ENCODE data around the gene ABHD6. TPM values are rescaled to one million over a fixed set of nuclear protein-coding genes. Genes with fewer than 3 reads are reported as not detected.

Gene ABHD6
- total and polyA plus RNA-seq, 7 donors, result 1.7 to 7.2 (median 5.0) TPM

GRCh38 chr3:58204720-58205119 is 32.9 kb upstream of the ABHD6 start:
- H3K4me1 ChIP-seq, result no peaks in the 10 kb centered on the region
- no peaks in the 10 kb centered on the region for H3K9me3 ChIP-seq
- intact Hi-C loops (cut with DNase I), result no loop called here
- TF ChIP-seq CTCF (IDR thresholded peaks at IDR 0.05), result no peak
- 89 to 91% (median 90%) methylated on average over 4 of the region's 4 CpGs for WGBS, 3 donors
- ATAC-seq (no peak), DNase-seq (no peak)
- no peaks in the 10 kb centered on the region for H3K27me3 ChIP-seq (ENCODE audit: insufficient read depth in 3 of 3, low read length in 2 of 3)
- no peak overlapping the region for H3K27ac ChIP-seq
- H3K36me3 ChIP-seq (ENCODE audit: insufficient read depth in 1 of 2, low read depth in 1 of 2), result no peaks in the 10 kb centered on the region
- H3K4me3 ChIP-seq, result no peak overlapping the region

- WGBS, 3 donors, result 79 to 82% (median 81%) methylated on average over 4 of the region's 4 CpGs
- no peak for DNase-seq
- no peak for ATAC-seq
- Histone ChIP-seq H3K27me3 (ENCODE audit: insufficient read depth in 3 of 3, low read length in 2 of 3) (no peaks in the 10 kb centered on the region), H3K4me1 (no peaks in the 10 kb centered on the region), H3K9me3 (no peaks in the 10 kb centered on the region), H3K27ac (no peak overlapping the region), H3K36me3 (ENCODE audit: insufficient read depth in 1 of 2, low read depth in 1 of 2) (no peaks in the 10 kb centered on the region), H3K4me3 (no peak overlapping the region)
- intact Hi-C loops (cut with DNase I), result no loop called here
- TF ChIP-seq CTCF (IDR thresholded peaks at IDR 0.05), result no peak
Measured at GRCh38 chr3:58205981-58206380, 31.6 kb upstream of the ABHD6 start.

GRCh38 chr3:58206406-58207011 is 31.1 kb upstream of the ABHD6 start:
- no peak for TF ChIP-seq CTCF (IDR thresholded peaks at IDR 0.05)
- no peaks in the 10 kb centered on the region for H3K4me1 ChIP-seq
- no peak for ATAC-seq
- WGBS, 3 donors, result 78 to 82% (median 79%) methylated on average over 5 of the region's 5 CpGs
- DNase-seq, result no peak
- no peaks in the 10 kb centered on the region for H3K9me3 ChIP-seq
- intact Hi-C loops (cut with DNase I), result no loop called here
- no peak overlapping the region for H3K27ac ChIP-seq
- no peak overlapping the region for H3K4me3 ChIP-seq
- no peaks in the 10 kb centered on the region for H3K27me3 ChIP-seq (ENCODE audit: insufficient read depth in 3 of 3, low read length in 2 of 3)
- H3K36me3 ChIP-seq (ENCODE audit: insufficient read depth in 1 of 2, low read depth in 1 of 2), result no peaks in the 10 kb centered on the region

- no peaks in the 10 kb centered on the region for H3K36me3 ChIP-seq (ENCODE audit: insufficient read depth in 1 of 2, low read depth in 1 of 2)
- TF ChIP-seq CTCF (IDR thresholded peaks at IDR 0.05), result no peak
- no peak for ATAC-seq
- no peak for DNase-seq
- H3K27ac ChIP-seq, result no peak overlapping the region
- H3K4me1 ChIP-seq, result no peaks in the 10 kb centered on the region
- no peak overlapping the region for H3K4me3 ChIP-seq
- H3K9me3 ChIP-seq, result no peaks in the 10 kb centered on the region
- intact Hi-C loops (cut with DNase I), result no loop called here
- H3K27me3 ChIP-seq (ENCODE audit: insufficient read depth in 3 of 3, low read length in 2 of 3), result no peaks in the 10 kb centered on the region
- whole genome bisulfite sequencing, 3 donors, result 79 to 81% (median 81%) methylated on average over 4 of the region's 4 CpGs
Measured at GRCh38 chr3:58207954-58208353, 29.6 kb upstream of the ABHD6 start.

- ATAC-seq, result no peak
- Histone ChIP-seq H3K4me3 (no peak overlapping the region), H3K9me3 (no peaks in the 10 kb centered on the region), H3K27ac (no peak overlapping the region), H3K36me3 (ENCODE audit: insufficient read depth in 1 of 2, low read depth in 1 of 2) (no peaks in the 10 kb centered on the region), H3K4me1 (no peaks in the 10 kb centered on the region), H3K27me3 (ENCODE audit: insufficient read depth in 3 of 3, low read length in 2 of 3) (no peaks in the 10 kb centered on the region)
- TF ChIP-seq CTCF (IDR thresholded peaks at IDR 0.05), result no peak
- WGBS, 3 donors, result 73 to 88% (median 77%) methylated on average over 3 of the region's 3 CpGs
- DNase-seq, result no peak
- intact Hi-C loops (cut with DNase I), result no loop called here
Measured at GRCh38 chr3:58209933-58210332, 27.7 kb upstream of the ABHD6 start.
